ENCODE data around the gene KLHL35.

Gene KLHL35

GRCh38 chr11:75432911-75433321 lies at the start of gene KLHL35:
Gene KLHL35 (minus strand): TSS chr11:75433203. CDS start chr11:75430629, 2,574 bp downstream.
- DNase-seq, result no peak

GRCh38 chr11:75481922-75482606 lies 49.1 kb upstream of the KLHL35 start:
- DNase-seq, result no peak

GRCh38 chr11:75481223-75481921 lies 48.4 kb upstream of the KLHL35 start:
- no peak for DNase-seq

- DNase-seq, result no peak
Observed at GRCh38 chr11:75480185-75481175, 47.5 kb upstream of the KLHL35 start.

- DNase-seq, result no peak
Observed at GRCh38 chr11:75479597-75480145, 46.7 kb upstream of the KLHL35 start.

GRCh38 chr11:75478783-75479596 lies 46.0 kb upstream of the KLHL35 start:
- no peak for DNase-seq

GRCh38 chr11:75477614-75477935 lies 44.6 kb upstream of the KLHL35 start:
- no peak for DNase-seq

GRCh38 chr11:75476739-75477613 lies 44.0 kb upstream of the KLHL35 start:
- no peak for DNase-seq

- no peak for DNase-seq
Observed at GRCh38 chr11:75475767-75476650, 43.0 kb upstream of the KLHL35 start.

- peak; percentile 44 for DNase-seq
Observed at GRCh38 chr11:75474878-75475766, 42.1 kb upstream of the KLHL35 start.

GRCh38 chr11:75474240-75474639 lies 41.2 kb upstream of the KLHL35 start:
- no peak for DNase-seq

- no peak for DNase-seq
Observed at GRCh38 chr11:75473684-75474083, 40.7 kb upstream of the KLHL35 start.

- no peak for DNase-seq
Observed at GRCh38 chr11:75472081-75472732, 39.2 kb upstream of the KLHL35 start.

GRCh38 chr11:75471176-75471973 lies 38.4 kb upstream of the KLHL35 start:
- DNase-seq, result no peak

- no peak for DNase-seq
Observed at GRCh38 chr11:75470476-75471080, 37.6 kb upstream of the KLHL35 start.

- DNase-seq, result no peak
Observed at GRCh38 chr11:75469785-75470405, 36.9 kb upstream of the KLHL35 start.
